Measurements from ENCODE around the gene DTX1. TPM values are rescaled to one million over a fixed set of nuclear protein-coding genes. Genes with fewer than 3 reads are reported as not detected.

The DTX1 gene
- total RNA-seq, 1 donor from 2014 or later = 4.3 TPM

DNA sequence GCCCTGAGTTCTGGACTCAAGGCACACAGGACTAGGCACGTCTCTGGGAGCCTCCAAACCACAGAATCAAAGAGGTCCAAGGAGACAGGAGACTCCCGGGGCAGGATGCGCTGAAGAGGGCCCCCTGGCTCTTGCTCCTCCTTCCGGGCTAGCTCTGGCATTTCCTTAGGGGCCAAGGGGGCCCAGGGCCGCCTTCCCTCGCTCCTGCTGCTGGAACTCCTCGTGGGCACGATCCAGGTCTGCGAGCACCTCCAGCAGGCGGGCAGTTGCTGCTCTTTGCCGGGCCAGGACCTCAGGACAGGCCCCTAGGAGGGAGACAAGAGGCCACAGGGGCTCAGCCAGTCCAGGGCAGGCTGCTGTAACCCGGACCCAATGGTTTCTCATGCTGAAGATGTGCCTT is 43.2 kb downstream of the DTX1 start:
- Mint-ChIP-seq H3K4me1 (ENCODE audit: low read depth, unreplicated experiment) (peaks cover 7% of the 10 kb centered on the region), H3K36me3 (ENCODE audit: unreplicated experiment) (no peaks in the 10 kb centered on the region), H3K9me3 (ENCODE audit: unreplicated experiment) (no peaks in the 10 kb centered on the region), H3K27me3 (ENCODE audit: unreplicated experiment) (peaks cover 6% of the 10 kb centered on the region), H3K4me3 (ENCODE audit: unreplicated experiment) (no peak overlapping the region), H3K27ac (ENCODE audit: unreplicated experiment) (no peak overlapping the region)
- no peak for DNase-seq
- TF ChIP-seq CTCF (IDR thresholded peaks at IDR 0.05; ENCODE audit: partially characterized antibody, unreplicated experiment) = no peak

GRCh38 chr12:113101751-113102150 is 45.2 kb downstream of the DTX1 start:
- no peak for TF ChIP-seq CTCF (IDR thresholded peaks at IDR 0.05; ENCODE audit: partially characterized antibody, unreplicated experiment)
- no peak overlapping the region for H3K27ac Mint-ChIP-seq (ENCODE audit: unreplicated experiment)
- DNase-seq = no peak
- H3K4me3 Mint-ChIP-seq (ENCODE audit: unreplicated experiment) = no peak overlapping the region
- H3K4me1 Mint-ChIP-seq (ENCODE audit: low read depth, unreplicated experiment) = peaks cover 7% of the 10 kb centered on the region
- H3K27me3 Mint-ChIP-seq (ENCODE audit: unreplicated experiment) = peaks cover 4% of the 10 kb centered on the region
- H3K9me3 Mint-ChIP-seq (ENCODE audit: unreplicated experiment) = peaks cover 4% of the 10 kb centered on the region
- no peaks in the 10 kb centered on the region for H3K36me3 Mint-ChIP-seq (ENCODE audit: unreplicated experiment)

GRCh38 chr12:113102811-113103210 is 46.3 kb downstream of the DTX1 start:
- DNase-seq = no peak
- no peaks in the 10 kb centered on the region for H3K36me3 Mint-ChIP-seq (ENCODE audit: unreplicated experiment)
- no peak overlapping the region for H3K27ac Mint-ChIP-seq (ENCODE audit: unreplicated experiment)
- H3K4me1 Mint-ChIP-seq (ENCODE audit: low read depth, unreplicated experiment) = peaks cover under 1% of the 10 kb centered on the region
- peaks cover 4% of the 10 kb centered on the region for H3K9me3 Mint-ChIP-seq (ENCODE audit: unreplicated experiment)
- peaks cover 6% of the 10 kb centered on the region for H3K27me3 Mint-ChIP-seq (ENCODE audit: unreplicated experiment)
- no peak overlapping the region for H3K4me3 Mint-ChIP-seq (ENCODE audit: unreplicated experiment)
- no peak for TF ChIP-seq CTCF (IDR thresholded peaks at IDR 0.05; ENCODE audit: partially characterized antibody, unreplicated experiment)

- no peak for DNase-seq
- peaks cover 4% of the 10 kb centered on the region for H3K9me3 Mint-ChIP-seq (ENCODE audit: unreplicated experiment)
- no peak overlapping the region for H3K27ac Mint-ChIP-seq (ENCODE audit: unreplicated experiment)
- H3K4me1 Mint-ChIP-seq (ENCODE audit: low read depth, unreplicated experiment) = no peaks in the 10 kb centered on the region
- TF ChIP-seq CTCF (IDR thresholded peaks at IDR 0.05; ENCODE audit: partially characterized antibody, unreplicated experiment) = no peak
- H3K36me3 Mint-ChIP-seq (ENCODE audit: unreplicated experiment) = no peaks in the 10 kb centered on the region
- peaks cover 4% of the 10 kb centered on the region for H3K27me3 Mint-ChIP-seq (ENCODE audit: unreplicated experiment)
- H3K4me3 Mint-ChIP-seq (ENCODE audit: unreplicated experiment) = no peak overlapping the region
Observed at GRCh38 chr12:113103756-113104450, 47.4 kb downstream of the DTX1 start.

DNA sequence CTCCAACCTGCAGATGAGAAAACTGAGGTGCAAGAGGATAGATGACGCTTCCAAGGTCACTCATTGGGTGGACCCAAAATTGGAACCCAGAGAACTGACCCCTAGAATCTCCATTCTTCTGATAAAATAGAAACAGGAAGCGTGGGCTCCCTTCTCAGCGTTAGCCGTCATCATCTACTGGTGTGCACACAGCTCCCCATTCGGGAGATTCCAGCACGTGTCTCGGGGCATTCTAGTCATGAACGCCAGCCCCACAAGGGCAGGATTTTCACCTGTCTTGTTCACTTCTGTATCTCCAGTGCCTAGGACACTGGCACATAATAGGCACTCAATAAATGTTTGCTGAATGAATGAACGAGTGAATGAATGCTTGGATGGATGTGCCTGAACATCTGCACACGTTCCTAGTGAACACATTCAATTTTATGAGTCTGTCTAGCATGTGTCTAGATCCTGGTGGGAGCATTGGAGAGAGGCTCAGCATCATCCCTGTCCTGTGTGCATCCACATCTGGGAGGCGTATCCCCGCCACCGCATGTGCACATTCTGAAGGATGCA is 48.5 kb downstream of the DTX1 start:
- Mint-ChIP-seq H3K36me3 (ENCODE audit: unreplicated experiment) (no peaks in the 10 kb centered on the region), H3K27ac (ENCODE audit: unreplicated experiment) (no peak overlapping the region), H3K27me3 (ENCODE audit: unreplicated experiment) (peaks cover 4% of the 10 kb centered on the region), H3K4me3 (ENCODE audit: unreplicated experiment) (no peak overlapping the region), H3K9me3 (ENCODE audit: unreplicated experiment) (peaks cover 4% of the 10 kb centered on the region), H3K4me1 (ENCODE audit: low read depth, unreplicated experiment) (no peaks in the 10 kb centered on the region)
- no peak for DNase-seq
- TF ChIP-seq CTCF (IDR thresholded peaks at IDR 0.05; ENCODE audit: partially characterized antibody, unreplicated experiment) = no peak
